ENCODE measurements around the gene C22orf31.

The C22orf31 gene

DNA sequence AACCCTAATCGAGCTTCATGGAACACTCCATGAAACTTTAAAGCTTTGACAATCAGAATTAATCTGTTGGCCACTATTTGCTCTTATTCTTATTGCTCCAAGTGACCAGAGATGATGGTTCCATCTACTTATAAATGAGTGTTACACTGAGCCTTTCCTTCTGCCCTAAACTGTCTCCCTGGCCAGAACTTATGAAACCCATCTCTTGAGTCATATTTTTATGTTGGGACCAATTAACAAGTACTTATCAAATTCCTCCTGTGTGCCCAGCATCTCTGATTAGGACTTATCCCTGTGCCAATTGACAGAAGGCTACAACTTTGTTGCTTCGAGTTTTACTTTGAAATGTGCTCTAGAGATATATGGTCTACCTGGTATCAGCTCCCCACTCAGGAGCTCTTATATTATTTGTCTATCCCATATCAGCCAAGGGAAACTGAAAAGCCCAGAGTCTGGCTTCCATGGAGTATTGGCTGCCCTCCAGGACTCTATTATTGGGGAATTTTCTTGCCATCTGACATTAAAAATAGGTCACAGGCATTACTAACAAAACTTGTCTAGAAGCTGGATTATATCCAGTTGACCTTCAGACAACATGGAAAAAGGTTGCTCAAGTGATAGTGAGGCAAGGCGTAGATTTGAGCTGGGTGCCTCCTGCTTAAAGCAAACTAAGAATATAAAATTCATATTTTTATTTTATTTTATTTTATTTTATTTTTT lies 20.0 kb upstream of the C22orf31 start:
- DNase-seq (ENCODE audit: low spot score): no peak

- peak; percentile 44 for DNase-seq (ENCODE audit: low spot score)
Measured at GRCh38 chr22:29080106-29080975, 18.7 kb upstream of the C22orf31 start.

DNA sequence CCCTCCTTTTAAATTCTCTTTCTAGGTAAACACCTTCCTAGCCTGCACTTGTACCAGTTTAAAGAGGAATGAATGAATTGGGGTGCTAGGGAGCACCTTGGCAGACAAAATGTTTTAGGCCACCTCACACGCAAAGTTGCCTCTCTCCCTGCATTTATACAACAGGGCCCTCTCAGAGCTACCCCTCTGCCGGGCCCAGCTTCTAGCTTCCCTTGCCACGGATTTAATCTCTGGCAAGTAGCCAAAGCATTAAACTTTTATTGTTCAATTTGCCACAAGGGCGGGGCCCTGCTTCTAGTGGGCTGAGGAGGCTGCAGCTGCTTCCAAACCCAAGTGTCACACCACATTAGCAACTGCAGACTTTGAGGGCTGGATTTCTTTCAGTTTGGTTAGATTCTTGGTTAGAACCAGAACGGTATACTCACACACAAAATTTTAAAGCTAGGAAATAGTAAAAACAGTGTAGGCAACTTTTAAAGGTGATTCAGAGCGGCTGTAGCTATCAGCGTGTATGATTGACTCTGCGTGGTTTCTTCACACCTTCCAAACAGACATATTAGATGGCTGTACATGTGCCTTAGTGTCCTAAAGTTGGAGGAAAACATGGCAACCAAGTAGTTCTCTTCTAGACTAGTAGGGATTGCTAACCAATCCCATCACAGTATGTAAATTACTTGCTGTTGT lies 17.7 kb upstream of the C22orf31 start:
- peak; percentile 89 for DNase-seq (ENCODE audit: low spot score)

- no peak for DNase-seq (ENCODE audit: low spot score)
Measured at GRCh38 chr22:29078869-29079207, 17.2 kb upstream of the C22orf31 start.

DNA sequence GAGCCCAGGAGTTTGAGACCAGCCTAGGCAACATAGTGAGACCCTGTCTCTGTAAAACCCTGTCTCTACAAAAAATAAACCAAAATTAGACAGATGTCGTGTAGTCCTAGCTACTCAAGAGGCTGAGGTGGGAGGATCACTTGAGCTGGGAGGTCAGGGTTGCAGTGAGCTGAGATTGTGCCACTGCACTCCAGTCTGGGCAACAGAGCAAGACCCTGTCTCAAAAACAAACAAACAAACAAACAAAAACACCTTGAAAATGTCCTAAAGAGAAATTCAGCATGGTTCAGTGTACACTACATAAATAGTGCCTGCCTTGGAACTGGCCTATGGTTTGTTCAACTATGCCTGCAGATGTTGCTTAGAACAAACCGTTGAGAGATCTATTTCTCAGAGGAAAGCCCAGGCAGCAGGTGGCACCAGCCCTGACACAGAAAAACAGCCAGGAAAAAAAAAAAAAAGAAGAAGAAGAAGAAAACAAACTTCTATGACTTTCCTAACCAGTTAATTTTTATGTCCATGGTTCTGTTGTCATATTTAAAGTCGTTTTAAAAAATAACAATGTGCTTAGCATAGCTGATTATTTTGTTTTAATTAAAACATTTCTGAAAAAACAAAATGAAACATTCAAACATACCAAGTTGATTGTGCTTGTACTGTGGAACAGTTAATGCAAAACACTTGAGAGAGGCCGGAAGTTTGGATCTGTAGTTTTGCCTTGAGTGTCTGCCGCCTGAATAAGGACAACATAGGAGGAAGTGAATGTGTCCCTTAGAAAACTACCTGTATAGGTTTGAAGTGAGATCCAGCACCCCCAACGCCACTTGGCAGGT lies 16.6 kb upstream of the C22orf31 start:
- DNase-seq (ENCODE audit: low spot score): peak; percentile 88

GRCh38 chr22:29074276-29074772 lies 12.7 kb upstream of the C22orf31 start:
- no peak for DNase-seq (ENCODE audit: low spot score)

GRCh38 chr22:29073618-29074275 lies 12.1 kb upstream of the C22orf31 start:
- DNase-seq (ENCODE audit: low spot score): no peak

DNA sequence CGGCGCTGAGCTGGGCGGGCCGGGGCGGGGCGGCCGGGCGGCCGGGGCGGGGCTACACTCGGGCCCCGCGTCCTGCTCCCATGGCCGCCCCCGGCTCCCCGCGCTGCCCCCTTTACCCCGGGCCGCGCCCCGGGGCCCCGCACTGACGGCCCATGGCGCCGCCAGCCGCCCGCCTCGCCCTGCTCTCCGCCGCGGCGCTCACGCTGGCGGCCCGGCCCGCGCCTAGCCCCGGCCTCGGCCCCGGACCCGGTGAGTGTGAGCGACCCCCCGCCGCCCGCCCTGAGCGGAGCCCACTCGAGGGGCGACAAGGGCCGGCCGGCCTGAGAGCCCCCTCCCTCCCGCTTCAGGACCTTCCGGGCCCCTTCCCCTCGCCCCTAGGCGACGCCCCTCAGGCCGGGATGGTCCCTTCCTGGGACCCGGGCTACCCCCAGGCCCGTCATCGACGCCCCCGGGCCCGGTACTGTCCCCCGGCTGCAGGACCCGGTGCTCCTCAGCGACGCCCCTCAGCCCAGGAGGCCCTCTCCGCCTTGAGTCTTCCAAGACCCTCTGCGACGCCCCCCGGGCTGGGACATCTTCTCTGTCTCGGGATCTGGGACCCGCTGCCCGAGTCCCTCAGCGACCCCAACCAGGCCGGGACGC lies 11.5 kb upstream of the C22orf31 start, which contains the start of gene KREMEN1:
Gene KREMEN1 (plus strand): TSS at position 57 of the 639 bp plus-strand sequence. CDS start 96 bp downstream, at position 153.
- DNase-seq (ENCODE audit: low spot score): no peak

GRCh38 chr22:29072193-29072978 lies 10.8 kb upstream of the C22orf31 start:
- DNase-seq (ENCODE audit: low spot score): peak; percentile 81

DNA sequence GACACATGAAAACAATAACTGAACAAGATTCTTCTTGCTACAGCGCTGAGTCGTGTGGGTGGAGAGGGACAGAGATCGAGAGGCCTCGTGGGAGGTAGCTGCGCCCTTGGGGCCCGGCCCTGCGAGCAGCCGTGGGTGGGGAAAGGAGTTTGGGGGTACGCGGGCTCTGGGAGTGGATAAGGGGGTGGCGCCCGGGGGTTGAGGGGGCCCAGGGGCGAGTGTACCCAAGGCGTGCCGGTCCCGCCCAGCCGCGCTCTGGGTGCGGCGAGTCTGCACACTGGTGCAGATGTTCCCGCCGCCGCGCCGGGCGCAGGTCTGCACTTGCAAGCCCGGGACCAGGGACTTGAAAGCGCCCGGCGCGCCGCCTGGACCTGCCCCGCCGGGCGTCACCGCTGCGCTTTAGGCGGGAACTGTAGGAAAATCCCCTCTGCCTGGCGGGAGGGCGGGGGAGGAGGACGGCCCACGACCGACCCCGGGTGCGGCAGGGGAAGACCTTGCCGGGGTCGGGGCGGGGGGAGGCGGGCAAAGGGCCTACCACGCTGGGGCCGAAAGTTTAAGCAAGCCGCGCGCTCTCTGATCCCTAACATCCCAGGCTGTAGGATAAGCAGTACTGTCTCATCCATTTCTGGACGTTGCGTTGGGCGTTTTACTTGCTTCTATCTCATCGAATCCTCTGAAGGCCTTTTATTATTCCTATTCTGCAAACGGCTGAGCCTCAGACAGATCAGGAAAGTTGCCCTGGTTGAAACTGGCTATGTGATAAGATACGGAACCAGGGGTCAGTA lies 9.8 kb upstream of the C22orf31 start:
- no peak for DNase-seq (ENCODE audit: low spot score)

DNA sequence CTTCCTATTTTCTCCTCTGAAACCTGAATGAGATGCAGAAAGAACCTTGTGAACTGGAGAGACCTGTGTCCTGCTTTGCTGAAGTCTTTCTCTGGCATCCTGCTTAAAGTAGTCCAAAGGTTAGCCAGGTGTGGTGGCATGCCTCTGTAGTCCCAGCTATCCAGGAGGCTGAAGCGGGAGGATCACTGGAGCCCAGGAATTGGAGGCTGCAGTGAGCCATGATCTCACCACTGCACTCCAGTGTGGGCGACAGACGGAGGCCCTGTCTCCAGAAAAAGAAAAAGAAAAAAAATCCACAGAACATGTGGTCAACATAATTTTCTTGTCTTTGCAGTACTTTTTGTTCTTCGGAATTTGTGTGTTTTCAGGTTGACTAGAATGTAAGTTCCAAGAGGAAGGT lies 8.9 kb upstream of the C22orf31 start:
- no peak for DNase-seq (ENCODE audit: low spot score)

DNA sequence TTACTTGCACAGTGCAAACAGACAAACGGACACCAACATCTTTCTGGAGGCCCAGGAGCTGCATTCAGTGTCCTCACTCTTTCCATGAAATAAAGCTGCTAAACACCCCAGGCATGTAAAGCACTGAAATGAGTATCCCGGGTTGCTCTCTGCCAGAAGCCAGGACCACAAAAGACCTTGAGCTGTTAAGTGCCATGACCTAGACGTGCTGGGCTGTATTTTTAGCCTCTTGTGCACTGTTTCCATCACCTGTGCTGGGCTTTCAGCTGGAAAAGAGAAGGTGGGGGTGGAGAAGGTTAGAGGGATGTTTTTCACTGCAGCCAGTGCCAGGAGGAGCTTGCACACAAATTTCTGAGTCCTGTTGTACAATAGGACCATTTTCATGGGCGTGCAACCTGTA lies 7.8 kb upstream of the C22orf31 start:
- DNase-seq (ENCODE audit: low spot score): no peak

DNA sequence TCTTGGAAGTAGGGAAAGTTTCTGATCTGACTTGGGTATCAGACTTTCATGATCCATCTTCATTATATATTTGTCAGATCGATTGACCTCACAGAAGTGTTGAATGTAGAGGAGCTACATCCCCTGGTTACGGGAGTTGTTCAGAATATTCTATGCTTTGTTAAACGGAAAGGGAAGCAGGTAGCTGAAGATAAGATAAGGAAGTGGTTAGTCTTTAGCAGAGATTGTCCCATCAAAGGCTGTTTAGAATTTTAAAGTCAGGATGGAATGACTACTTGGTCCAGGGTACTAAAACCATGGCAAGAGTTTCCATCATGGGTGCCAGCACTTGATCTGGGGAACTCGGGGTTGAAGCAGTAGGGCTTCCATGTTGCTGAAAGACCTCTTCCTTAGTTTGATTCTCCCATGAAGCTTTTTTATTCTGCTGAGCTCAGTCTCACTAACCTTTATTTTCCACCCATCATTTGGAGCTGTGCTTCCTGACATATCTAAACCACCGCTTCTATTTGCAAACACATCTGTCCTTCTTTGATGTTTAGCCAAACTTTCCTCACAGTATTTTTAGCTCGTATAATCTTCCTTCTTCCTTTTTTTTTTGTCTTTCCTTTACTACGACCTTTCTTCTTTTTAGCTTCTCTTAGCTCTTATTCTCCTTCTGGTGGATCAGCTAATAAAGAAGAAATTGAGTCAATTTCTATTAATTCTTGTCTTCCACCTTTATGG lies 4.0 kb upstream of the C22orf31 start:
- DNase-seq (ENCODE audit: low spot score): no peak

DNA sequence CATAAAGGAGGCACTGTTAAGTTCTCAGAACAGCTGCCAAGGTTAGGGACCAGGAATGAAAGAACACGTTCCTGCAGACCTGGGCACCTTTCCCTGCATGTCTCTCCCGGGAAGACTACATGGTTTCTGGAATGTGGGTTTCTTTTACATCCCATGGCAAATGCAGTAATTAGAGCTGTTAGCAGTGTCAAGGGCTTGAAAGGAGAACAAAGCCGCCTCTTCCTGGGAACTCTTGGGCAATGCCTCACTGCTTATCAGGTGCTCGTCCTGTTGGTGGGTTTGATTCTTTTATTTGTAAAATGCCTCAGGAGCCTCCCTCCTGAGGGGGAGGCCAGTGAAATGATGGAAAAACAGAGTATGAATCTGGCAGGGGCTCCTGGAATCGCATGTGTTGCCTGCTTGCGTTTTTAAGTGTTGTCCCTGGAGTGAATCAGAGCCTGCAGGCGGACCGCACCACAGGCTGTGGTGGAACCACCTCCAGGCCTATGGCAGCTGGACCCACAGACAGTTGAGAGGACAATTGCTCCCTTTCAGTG lies 723 bp upstream of the C22orf31 start:
- no peak for DNase-seq (ENCODE audit: low spot score)

- DNase-seq (ENCODE audit: low spot score): no peak
Measured at GRCh38 chr22:29060931-29061330, 700 bp downstream of the C22orf31 start.

DNA sequence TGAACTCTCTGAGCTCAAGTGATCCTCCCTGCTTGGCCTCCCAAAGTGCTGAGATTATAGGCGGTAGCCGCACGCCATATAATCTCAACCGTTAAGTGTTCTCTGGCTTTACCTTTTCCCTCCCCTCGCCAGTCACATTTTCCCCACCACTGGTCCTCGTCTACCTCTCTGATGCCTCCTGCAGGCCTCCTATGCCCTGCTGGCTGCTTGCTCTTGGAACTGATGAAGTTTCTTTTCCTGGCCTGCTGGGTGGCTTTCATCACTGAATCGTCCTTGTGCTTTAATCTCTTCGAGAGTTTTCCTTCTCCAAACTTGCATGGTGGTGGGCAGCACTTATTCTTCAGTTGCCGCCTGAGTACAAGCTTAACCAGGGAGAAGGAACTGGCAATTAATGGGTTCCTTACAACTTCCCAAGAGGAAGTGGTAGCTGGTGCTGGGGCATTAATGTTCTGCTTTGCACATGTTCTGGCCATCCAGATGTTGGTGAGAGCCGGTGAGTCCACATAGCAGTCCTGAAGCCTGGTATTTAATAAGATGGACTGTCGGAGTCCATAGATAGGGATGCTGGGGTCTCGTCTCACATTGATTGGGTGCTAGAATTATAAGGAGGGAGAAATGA lies 1.3 kb downstream of the C22orf31 start:
- DNase-seq (ENCODE audit: low spot score): no peak

- no peak for DNase-seq (ENCODE audit: low spot score)
Measured at GRCh38 chr22:29056472-29056871, 5.2 kb downstream of the C22orf31 start.
